ENCODE measurements around the gene MYCBP2.

- TF ChIP-seq CTCF (IDR thresholded peaks at IDR 0.05) (no peak), POLR2A (IDR thresholded peaks at IDR 0.05) (no peak)
Observed at GRCh38 chr13:77374786-77375185, 47.9 kb upstream of the MYCBP2 start.
